PFSK-1 (cell line): Measurements from ENCODE around the gene CTSW.

ENCODE experiments used
- FOXP2 ChIP-seq: optimal IDR thresholded peaks from 2 replicates; pipeline ENCODE3; 2011; ENCODE audit warnings: borderline replicate concordance, control low read depth, inconsistent platforms; ENCODE audit not compliant: insufficient read depth; ENCODE audit errors: extremely low read length, extremely low read depth
- POLR2AphosphoS5 ChIP-seq: IDR thresholded peaks from 2 replicates; pipeline ENCODE4 v1.6.1; 2012; ENCODE audit warnings: low read depth, mild to moderate bottlenecking, control low read depth, low read length, moderate library complexity
- SIN3A ChIP-seq: IDR thresholded peaks from 2 replicates; pipeline ENCODE4 v1.6.1; 2012; ENCODE audit warnings: mild to moderate bottlenecking, low read length, moderate library complexity, borderline replicate concordance; ENCODE audit not compliant: insufficient read depth
- TAF1 ChIP-seq: IDR thresholded peaks from 2 replicates; pipeline ENCODE4 v1.6.1; 2012; ENCODE audit warnings: low read length, control low read depth, borderline replicate concordance; ENCODE audit not compliant: insufficient read depth
- TF ChIP-seq, protein P1 (sequence below), 2 experiments: IDR thresholded peaks; 2 replicates each; pipeline versions ENCODE4 v1.6.1 to v1.8.0; 2011 to 2012; ENCODE audit warnings: low read depth in 2 of 2, low read length in 2 of 2, control low read depth in 1 of 2, inconsistent platforms in 1 of 2, mild to moderate bottlenecking in 1 of 2, moderate library complexity in 1 of 2; ENCODE audit not compliant: insufficient read depth in 1 of 2

Gene CTSW

DNA sequence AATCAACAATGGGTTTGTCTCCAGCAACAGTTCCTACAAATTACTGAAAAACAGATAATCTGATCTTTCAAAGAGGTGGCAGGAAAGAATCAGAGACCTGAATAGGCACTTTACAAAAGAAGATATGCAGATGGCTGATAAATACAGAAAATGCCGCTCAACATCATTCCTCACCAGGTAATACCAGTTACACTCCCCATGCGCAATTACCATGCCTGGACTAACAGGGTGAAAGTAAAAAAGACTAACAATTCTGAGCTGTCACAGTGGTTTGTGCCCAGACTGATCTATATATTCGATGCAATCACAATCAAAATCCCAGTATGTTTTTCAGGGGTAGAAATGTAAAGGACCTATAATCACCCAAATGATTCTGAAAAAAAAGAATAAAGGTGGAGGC, 35.8 kb upstream of the CTSW start:
- no peak for TF ChIP-seq FOXP2

- TF ChIP-seq FOXP2 (no peak), POLR2AphosphoS5 (no peak), TAF1 (no peak), SIN3A (no peak)
- TF ChIP-seq, protein P1, sequence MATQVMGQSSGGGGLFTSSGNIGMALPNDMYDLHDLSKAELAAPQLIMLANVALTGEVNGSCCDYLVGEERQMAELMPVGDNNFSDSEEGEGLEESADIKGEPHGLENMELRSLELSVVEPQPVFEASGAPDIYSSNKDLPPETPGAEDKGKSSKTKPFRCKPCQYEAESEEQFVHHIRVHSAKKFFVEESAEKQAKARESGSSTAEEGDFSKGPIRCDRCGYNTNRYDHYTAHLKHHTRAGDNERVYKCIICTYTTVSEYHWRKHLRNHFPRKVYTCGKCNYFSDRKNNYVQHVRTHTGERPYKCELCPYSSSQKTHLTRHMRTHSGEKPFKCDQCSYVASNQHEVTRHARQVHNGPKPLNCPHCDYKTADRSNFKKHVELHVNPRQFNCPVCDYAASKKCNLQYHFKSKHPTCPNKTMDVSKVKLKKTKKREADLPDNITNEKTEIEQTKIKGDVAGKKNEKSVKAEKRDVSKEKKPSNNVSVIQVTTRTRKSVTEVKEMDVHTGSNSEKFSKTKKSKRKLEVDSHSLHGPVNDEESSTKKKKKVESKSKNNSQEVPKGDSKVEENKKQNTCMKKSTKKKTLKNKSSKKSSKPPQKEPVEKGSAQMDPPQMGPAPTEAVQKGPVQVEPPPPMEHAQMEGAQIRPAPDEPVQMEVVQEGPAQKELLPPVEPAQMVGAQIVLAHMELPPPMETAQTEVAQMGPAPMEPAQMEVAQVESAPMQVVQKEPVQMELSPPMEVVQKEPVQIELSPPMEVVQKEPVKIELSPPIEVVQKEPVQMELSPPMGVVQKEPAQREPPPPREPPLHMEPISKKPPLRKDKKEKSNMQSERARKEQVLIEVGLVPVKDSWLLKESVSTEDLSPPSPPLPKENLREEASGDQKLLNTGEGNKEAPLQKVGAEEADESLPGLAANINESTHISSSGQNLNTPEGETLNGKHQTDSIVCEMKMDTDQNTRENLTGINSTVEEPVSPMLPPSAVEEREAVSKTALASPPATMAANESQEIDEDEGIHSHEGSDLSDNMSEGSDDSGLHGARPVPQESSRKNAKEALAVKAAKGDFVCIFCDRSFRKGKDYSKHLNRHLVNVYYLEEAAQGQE (IDR thresholded peaks at IDR 0.05; ENCODE audit: insufficient read depth in 1 of 2, low read depth in 2 of 2, low read length in 2 of 2) = no peak
These were observed 35.3 kb upstream of the CTSW start for GRCh38 chr11:65844231-65844872.

- TF ChIP-seq SIN3A (no peak), FOXP2 (no peak), TAF1 (no peak), POLR2AphosphoS5 (no peak)
- TF ChIP-seq, protein P1 (IDR thresholded peaks at IDR 0.05; ENCODE audit: insufficient read depth in 1 of 2, low read depth in 2 of 2, low read length in 2 of 2) = no peak
These were observed 31.9 kb upstream of the CTSW start for GRCh38 chr11:65847746-65848145.

DNA sequence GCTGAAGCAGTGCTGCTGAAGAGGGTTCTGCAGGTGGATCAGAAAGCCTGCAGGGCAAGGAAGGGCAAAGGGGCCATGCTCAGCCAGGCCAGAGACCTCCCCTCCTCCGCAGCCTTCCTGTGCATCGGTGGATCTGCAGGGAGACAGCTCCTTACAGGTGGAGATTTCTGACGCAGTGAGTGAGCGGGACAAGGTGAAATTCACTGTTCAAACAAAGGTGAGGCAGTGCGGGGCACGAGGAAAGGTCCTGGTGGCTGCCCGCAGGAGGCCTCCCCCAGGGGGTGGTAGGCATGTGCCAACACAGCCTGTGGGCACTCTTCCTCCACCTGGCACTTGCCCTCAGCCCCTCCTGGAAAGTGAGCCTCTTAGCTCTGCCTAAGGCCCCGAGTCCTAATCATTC, 30.3 kb upstream of the CTSW start:
- TF ChIP-seq FOXP2 (no peak), SIN3A (no peak), POLR2AphosphoS5 (no peak), TAF1 (no peak)
- TF ChIP-seq, protein P1 (IDR thresholded peaks at IDR 0.05; ENCODE audit: insufficient read depth in 1 of 2, low read depth in 2 of 2, low read length in 2 of 2) = no peak

- TF ChIP-seq, protein P1 (IDR thresholded peaks at IDR 0.05; ENCODE audit: insufficient read depth in 1 of 2, low read depth in 2 of 2, low read length in 2 of 2) = no peak
- TF ChIP-seq POLR2AphosphoS5 = no peak
- no peak for TF ChIP-seq SIN3A
- TF ChIP-seq FOXP2 = no peak
- no peak for TF ChIP-seq TAF1
These were observed 29.8 kb upstream of the CTSW start for GRCh38 chr11:65849771-65850216.
